ENCODE results near the gene APLNR.

GRCh38 chr11:57200917-57201316 lies 36.1 kb downstream of the APLNR start:
- TF ChIP-seq, protein P1, sequence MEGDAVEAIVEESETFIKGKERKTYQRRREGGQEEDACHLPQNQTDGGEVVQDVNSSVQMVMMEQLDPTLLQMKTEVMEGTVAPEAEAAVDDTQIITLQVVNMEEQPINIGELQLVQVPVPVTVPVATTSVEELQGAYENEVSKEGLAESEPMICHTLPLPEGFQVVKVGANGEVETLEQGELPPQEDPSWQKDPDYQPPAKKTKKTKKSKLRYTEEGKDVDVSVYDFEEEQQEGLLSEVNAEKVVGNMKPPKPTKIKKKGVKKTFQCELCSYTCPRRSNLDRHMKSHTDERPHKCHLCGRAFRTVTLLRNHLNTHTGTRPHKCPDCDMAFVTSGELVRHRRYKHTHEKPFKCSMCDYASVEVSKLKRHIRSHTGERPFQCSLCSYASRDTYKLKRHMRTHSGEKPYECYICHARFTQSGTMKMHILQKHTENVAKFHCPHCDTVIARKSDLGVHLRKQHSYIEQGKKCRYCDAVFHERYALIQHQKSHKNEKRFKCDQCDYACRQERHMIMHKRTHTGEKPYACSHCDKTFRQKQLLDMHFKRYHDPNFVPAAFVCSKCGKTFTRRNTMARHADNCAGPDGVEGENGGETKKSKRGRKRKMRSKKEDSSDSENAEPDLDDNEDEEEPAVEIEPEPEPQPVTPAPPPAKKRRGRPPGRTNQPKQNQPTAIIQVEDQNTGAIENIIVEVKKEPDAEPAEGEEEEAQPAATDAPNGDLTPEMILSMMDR (IDR thresholded peaks at IDR 0.05; ENCODE audit: control extremely low read depth in 1 of 3, insufficient read depth in 1 of 3, low read depth in 1 of 3, low read length in 3 of 3) = no peak
- TF ChIP-seq GABPA (IDR thresholded peaks at IDR 0.05; ENCODE audit: borderline replicate concordance, insufficient read depth, low read length) (no peak), MAFK (IDR thresholded peaks at IDR 0.05; ENCODE audit: low read depth, low read length) (no peak), TCF12 (IDR thresholded peaks at IDR 0.05; ENCODE audit: low read depth, low read length) (no peak), RFX5 (IDR thresholded peaks at IDR 0.05; ENCODE audit: borderline replicate concordance, low read depth, low read length) (no peak), RBBP5 (IDR thresholded peaks at IDR 0.05; ENCODE audit: borderline replicate concordance, low read depth, low read length) (no peak)
- TF ChIP-seq, protein P2, sequence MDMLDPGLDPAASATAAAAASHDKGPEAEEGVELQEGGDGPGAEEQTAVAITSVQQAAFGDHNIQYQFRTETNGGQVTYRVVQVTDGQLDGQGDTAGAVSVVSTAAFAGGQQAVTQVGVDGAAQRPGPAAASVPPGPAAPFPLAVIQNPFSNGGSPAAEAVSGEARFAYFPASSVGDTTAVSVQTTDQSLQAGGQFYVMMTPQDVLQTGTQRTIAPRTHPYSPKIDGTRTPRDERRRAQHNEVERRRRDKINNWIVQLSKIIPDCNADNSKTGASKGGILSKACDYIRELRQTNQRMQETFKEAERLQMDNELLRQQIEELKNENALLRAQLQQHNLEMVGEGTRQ (IDR thresholded peaks at IDR 0.05; ENCODE audit: low read length) = no peak
